Fibroblast of skin of abdomen (primary cell): Measurements from ENCODE around the gene LIAS. TPM values are rescaled to one million over a fixed set of nuclear protein-coding genes. Genes with fewer than 3 reads are reported as not detected.
"Not testable (repeated sequence)": the region's sequence is repeated elsewhere in the genome, so short reads cannot be mapped to it uniquely, and the experiment has no call there.

Source experiments
- DNase-seq: peaks from one replicate; pipeline ENCODE4 v3.0.0-alpha.2; 2013
- polyA plus RNA-seq, 2 experiments: library from polyadenylated mRNA; unstranded; fragments of 120-200 nt; gene quantifications; one replicate each; pipeline ENCODE4 v1.2.1, GENCODE V29; 2013; ENCODE audit not compliant: insufficient read length in 2 of 2

The LIAS gene
- polyA plus RNA-seq (2013, experiment 1 of 2; ENCODE audit: insufficient read length) = 12.0 TPM
- 10.6 TPM for polyA plus RNA-seq (2013, experiment 2 of 2; ENCODE audit: insufficient read length)

- DNase-seq = peak; percentile 99
Measured at GRCh38 chr4:39458505-39459300, at the start of gene LIAS, which contains the start of gene RPL9. Gene LIAS (plus strand): TSS chr4:39459056. CDS start chr4:39459118, 62 bp downstream. Gene RPL9 (minus strand): TSS chr4:39458922. CDS start chr4:39458439, 483 bp downstream.

GRCh38 chr4:39410415-39410814, 48.4 kb upstream of the LIAS start:
- DNase-seq = no peak

GRCh38 chr4:39411561-39411960, 47.3 kb upstream of the LIAS start:
- DNase-seq = not testable (repeated sequence)

- DNase-seq = no peak
Measured at GRCh38 chr4:39415678-39416283, 43.1 kb upstream of the LIAS start.

- no peak for DNase-seq
Measured at GRCh38 chr4:39422247-39422646, 36.6 kb upstream of the LIAS start.

- DNase-seq = not testable (repeated sequence)
Measured at GRCh38 chr4:39425297-39425696, 33.6 kb upstream of the LIAS start.

- DNase-seq = no peak
Measured at GRCh38 chr4:39426728-39427127, 32.1 kb upstream of the LIAS start.

- no peak for DNase-seq
Measured at GRCh38 chr4:39427520-39428114, 31.2 kb upstream of the LIAS start.

GRCh38 chr4:39429476-39430334, 29.2 kb upstream of the LIAS start:
- DNase-seq = no peak

- no peak for DNase-seq
Measured at GRCh38 chr4:39433878-39434492, 24.9 kb upstream of the LIAS start.

GRCh38 chr4:39435659-39436563, 22.9 kb upstream of the LIAS start:
- no peak for DNase-seq

GRCh38 chr4:39441593-39441992, 17.3 kb upstream of the LIAS start:
- DNase-seq = no peak

GRCh38 chr4:39442998-39443397, 15.9 kb upstream of the LIAS start:
- no peak for DNase-seq

GRCh38 chr4:39446483-39446841, 12.4 kb upstream of the LIAS start:
- DNase-seq = no peak

- peak; percentile 43 for DNase-seq
Measured at GRCh38 chr4:39446842-39447573, 11.8 kb upstream of the LIAS start.

GRCh38 chr4:39450618-39451017, 8.2 kb upstream of the LIAS start:
- DNase-seq = no peak

- no peak for DNase-seq
Measured at GRCh38 chr4:39451423-39452023, 7.3 kb upstream of the LIAS start.

- no peak for DNase-seq
Measured at GRCh38 chr4:39452153-39452859, 6.5 kb upstream of the LIAS start.
